Effector CD4-positive, alpha-beta T cell (primary cell): ENCODE data around the gene VAC14.
"Not testable (repeated sequence)": the region's sequence is repeated elsewhere in the genome, so short reads cannot be mapped to it uniquely, and the experiment has no call there.

ENCODE experiments used
- DNase-seq: peaks from one replicate; pipeline ENCODE4 v3.0.0-alpha.2; 2020

Gene VAC14

DNA sequence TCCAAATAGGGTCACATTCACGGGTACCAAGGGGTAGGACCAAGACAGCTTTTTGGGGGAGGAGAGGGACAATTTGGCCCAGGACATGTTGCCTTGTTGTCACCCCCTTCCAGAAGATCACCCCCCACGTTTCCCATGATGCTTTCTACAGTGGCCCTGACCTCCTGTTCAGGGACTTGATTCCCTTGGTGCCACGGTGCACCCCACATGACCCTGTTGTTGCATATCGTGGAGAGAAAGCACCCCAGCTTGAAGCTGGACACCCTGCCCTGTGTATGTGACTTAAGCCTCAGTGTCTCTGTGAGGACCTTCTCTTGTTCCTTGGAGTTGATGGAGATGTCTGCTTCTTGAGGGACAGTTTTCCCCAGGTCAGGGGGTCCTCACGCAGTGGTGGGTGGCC, 142.0 kb downstream of the VAC14 start:
- DNase-seq: no peak

DNA sequence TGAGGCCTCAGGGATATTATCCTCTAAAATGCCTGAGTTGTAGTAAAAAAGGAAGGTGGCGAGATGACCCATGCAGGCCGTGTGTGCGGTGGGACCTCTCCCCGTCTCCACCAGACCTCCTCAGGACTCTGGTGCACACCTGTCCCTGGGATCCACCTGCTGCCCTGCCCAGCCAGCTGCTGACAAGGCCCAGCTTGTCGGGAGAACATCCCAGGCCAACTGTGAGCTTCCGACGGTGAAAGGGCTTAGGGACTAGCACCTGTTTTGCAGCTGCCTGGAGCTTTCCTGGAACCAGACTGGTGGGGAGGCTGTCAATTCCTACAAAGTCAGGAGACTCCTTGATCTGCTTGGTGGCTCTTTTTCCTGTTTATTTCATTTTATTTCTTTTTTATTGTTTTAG, 143.0 kb downstream of the VAC14 start:
- no peak for DNase-seq

DNA sequence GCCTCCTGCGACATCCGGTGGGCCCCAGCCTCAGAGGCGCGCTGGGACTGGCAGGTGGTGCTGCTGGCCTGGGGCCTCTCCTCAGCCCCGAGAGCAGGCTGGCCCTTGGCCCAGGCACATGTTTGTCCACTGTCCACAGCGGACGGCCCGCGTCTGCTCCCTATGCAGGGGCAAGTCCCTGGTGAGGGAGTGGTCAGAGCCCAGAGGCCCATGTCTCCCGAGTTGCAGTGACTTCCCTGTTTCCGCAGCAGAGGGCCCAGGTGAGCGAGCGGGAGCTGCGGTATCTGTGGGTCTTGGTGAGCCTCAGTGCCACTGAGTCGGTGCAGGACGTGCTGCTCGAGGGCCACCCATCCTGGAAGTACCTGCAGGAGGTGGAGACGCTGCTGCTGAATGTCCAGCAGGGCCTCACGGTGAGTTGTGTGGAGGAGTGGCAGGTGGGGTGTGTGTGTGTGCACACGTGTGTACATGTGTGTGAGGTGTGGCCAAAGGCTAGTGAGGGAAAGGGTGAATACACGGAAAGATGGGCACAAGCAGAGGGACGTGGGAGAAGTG, 144.2 kb downstream of the VAC14 start:
- no peak for DNase-seq

DNA sequence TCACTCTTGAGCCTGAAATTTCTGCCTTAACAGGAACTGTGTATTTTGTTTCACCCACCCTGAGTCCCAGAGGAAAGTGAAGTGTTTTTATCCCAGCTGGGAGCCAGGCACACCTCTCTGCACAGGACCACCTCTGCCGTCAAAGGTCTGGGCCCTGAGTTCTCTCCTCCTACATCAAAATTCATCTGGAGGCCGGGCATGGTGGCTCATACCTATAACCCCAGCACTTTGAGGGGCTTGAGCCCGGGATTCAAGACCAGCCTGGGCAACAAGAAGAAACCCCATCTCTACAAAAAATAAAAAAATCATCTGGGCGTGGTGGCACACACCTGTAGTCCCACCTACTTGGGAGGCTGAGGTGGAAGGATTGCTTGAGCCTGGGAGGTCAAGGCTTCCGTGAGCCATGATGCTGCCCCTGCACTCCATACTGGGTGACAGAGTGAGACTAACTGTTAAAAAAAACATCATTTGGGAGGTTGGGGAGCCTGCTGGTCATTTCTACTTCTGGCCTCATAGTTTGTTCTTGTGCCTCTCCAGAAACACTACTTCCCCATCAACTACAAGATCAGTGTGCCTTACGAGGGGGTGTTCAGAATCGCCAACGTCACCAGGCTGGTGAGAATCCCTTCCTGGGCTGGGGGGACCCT, 144.8 kb downstream of the VAC14 start:
- DNase-seq: no peak

DNA sequence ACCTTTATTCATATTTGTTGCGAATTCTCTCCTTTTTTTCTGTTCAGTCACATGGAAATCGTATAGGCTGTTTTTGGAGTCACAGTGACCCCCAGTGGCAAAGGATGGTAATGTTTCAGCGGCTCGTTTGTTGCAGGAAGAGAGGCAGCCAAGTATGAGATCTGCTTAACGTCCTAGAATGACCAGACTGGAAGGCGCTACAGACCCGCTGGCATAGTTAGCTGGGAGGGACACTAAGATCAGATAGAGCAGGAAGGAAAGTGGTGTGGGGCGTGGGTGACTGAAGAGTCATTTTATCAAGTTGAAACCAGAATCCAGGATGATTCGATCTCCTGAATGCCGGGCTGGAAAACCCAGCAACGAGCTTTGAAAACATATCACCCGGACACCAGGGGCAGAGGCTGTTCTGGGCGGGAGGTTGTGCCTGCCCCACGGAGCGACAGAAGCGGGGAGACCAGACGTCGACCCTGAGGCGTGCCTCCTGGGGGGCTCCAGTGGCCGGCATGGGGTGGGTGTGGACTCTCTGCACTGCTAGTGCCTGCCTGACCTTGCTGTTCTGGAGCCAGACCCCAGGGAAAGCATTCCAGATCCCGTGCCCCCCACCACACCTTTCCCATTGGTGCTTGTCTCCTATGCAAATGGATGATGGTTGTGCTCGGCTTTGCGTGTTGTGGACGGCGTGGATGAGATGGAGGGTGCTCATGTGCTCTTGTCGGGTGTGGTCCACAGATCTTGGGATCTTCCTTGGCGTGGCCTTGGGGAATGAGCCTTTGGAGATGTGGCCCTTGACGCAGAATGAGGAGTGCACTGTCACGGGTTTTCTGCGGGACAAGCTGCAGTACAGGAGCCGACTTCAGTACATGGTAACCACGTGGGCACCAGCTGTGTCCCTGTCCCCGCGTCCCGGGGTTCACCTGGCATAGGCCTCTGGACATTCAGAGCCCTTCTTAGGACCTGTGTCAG, 146.9 kb downstream of the VAC14 start:
- peak; percentile 60 for DNase-seq

DNA sequence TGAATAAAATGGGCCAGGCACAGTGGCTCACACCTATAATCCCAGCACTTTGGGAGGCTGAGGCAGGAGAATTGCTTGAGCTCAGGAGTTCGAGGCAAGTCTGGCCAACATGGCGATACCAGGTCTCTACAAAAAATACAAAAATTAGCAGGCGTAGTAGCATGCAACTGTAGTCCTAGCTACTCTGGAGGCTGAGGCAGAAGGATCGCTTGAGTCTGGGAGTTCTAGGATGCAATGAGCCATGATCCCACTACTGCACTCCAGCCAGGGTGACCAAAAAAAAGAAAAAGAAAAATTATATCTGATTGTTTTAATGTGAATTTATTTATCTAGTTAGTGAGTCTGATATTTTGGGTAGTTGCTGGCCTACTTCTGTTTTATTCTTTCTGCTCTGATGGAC, 147.6 kb downstream of the VAC14 start:
- no peak for DNase-seq

DNA sequence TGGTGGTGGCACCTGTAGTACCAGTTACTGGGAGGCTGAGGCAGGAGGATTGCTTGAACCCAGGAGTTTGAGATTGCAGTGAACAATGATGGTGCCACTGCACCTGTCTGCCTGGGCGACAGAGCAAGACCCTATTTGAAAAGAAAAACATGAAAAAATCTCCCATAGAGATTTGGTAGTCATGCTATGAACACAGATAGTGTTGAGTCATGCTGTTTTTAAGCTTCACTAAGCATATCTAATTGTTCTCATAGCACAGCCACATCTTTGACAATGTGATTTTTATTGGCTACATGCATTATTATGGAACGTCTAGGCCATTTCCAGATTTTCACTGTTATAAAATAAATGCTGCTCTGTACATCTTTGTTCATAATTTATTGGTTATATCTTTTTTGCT, 148.6 kb downstream of the VAC14 start:
- no peak for DNase-seq

DNA sequence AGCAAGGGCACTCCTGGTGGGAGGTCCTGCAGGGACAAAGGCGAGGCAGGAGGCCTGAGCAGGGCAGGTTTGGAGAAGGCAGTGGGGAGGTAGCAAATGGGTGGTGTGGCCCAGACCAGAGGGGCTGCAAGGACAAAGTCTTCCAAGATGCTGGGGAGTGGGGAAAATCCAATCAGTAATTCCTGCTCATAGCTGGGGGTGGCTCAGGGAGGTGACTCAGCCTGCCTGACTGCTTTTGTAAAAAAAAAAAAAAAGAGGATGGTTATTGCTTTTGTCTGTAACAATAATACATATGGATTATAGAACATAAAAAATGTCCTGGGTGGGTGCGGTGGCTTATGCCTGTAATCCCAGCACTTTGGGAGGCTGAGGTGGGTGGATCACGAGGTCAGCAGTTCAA, 149.4 kb downstream of the VAC14 start:
- no peak for DNase-seq

DNA sequence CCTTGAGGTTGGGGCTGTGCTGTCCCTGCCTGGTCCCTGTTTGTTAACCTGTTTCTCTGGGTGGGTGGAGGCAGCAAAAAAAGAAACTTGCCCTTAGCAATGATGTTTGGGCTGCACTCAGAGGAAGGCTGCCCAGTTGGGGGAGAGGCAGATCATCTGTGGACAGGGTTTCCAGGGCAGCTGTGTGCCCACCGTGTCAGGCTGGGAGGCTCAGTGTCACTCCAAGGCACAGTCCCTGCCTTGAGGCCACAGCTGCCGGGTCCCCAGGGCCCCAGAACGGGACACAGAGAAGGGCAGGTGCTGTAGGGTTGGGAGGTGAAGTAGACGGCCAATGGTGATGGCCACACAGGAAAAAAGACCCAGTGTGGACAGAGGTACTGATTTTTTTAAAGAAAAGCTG, 150.7 kb downstream of the VAC14 start:
- DNase-seq: no peak

DNA sequence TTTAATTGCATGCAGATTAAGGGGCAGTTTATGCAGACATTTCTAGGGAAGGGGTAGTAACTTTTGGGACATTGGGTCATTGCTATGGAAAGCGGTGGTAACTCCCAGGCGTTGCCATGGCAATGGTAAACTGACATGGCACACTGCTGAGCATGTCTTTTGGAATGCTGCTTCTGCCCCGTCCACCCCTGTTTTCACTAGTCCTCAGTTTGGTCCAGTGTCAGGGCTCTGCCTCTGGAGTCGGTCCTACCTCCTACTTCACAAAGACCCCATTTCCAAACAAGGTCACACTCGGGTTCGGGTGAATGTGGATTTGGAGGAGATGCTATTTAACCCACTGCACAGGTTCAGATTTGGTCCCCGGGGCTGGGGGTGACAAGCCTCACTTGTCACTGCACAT, 151.7 kb downstream of the VAC14 start:
- DNase-seq: no peak

DNA sequence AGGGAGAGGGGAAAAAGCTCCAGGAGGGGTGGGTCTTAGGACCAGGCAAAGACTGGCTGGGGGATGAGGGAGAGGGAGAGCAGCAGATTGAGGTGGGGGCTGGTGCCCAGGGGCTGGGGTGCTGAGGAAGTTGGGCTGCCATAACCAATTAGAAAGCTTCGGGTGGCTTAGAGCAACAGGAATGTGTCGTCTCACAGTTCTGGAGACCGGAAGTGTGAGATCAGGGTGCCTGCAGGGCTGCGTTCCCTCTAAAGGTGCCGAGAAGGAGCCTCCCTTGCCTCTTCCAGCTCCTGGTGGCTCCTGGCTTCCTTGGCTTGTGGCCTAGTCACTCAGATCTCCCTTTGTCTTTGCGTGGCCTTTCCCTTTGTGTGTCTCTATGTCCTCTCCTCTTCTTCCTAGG, 152.4 kb downstream of the VAC14 start:
- DNase-seq: no peak

DNA sequence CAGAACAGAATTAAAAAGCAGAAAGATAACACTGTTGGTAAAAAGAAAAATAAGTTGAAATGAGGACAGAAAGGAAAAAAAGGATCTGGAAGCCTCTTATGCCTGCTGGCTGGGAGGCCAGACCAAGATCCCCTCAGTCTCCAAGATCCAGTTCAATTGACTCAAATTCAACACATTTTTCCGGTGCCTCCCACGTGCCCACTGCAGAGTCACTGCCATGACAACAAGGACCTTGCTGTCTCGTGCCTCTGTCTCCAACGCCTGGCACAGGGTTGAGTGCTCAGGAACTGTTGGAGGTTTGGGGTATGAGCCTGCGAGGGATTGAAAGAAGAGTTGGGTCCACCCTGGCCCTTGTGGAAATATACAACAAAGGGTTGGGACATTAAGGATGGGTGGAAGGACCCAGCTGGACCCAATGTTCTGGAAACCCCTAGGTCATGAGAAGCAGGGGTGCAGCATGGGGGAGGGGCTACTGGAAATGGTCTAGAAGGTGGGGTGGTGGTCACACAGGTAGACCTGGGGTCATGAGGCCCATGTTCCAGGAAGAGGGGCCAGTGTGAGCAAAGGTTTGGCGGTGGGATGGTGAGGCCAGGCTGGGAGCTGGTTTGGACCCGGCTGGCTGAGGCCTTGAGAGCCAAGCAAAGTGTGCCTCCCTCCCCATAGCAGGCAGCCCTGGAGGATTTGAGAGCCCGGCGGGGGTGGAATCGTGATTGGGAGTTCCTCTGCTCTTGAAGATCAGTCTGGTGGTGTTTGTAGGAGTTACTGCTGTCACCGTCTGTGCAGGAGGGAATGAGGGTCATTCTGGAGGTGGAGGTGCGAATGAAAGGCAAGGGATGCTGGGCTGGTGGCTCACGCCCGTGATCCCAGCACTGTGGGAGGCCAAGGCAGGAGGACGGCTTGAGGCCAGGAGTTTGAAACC, 153.3 kb downstream of the VAC14 start:
- no peak for DNase-seq

DNA sequence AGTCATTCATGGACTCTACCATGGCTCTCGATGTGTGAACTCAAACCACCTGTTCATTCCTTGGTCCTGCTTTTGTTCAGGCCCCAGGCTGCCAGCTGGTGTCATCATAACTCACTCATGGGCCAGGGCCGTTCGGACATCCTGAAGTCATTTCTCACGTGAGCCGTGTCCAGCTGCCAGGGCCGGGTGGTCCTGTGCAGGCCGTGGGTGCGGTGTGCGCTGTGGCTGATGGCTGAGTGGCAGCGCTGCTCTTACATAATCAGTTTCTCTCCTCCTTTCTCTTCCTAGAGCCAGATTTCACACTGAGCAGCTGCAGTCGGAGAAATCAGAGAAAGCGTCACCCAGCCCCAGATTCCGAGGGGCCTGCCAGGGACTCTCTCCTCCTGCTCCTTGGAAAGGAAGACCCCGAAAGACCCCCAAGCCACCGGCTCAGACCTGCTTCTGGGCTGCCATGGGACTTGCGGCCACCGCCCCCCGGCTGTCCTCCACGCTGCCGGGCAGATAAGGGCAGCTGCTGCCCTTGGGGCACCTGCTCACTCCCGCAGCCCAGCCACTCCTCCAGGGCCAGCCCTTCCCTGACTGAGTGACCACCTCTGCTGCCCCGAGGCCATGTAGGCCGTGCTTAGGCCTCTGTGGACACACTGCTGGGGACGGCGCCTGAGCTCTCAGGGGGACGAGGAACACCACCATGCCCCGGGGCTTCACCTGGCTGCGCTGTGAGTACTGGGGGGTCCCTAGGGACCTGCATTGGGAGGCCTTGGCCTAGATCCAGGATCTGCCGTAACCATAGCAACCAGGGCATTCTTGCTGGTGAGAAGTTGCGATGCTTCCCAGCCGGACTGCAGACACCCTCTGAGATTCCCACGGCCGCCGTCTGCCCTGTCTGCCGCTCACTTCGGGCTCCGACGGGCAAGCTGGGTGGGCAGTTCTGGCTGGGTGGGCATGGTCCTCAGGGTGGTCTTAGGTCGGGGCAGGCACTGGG, 154.4 kb downstream of the VAC14 start, which contains the start of gene IL34:
Gene IL34 (plus strand): TSS at position 300 of the 982 bp plus-strand sequence. CDS start 389 bp downstream, at position 689.
- no peak for DNase-seq

DNA sequence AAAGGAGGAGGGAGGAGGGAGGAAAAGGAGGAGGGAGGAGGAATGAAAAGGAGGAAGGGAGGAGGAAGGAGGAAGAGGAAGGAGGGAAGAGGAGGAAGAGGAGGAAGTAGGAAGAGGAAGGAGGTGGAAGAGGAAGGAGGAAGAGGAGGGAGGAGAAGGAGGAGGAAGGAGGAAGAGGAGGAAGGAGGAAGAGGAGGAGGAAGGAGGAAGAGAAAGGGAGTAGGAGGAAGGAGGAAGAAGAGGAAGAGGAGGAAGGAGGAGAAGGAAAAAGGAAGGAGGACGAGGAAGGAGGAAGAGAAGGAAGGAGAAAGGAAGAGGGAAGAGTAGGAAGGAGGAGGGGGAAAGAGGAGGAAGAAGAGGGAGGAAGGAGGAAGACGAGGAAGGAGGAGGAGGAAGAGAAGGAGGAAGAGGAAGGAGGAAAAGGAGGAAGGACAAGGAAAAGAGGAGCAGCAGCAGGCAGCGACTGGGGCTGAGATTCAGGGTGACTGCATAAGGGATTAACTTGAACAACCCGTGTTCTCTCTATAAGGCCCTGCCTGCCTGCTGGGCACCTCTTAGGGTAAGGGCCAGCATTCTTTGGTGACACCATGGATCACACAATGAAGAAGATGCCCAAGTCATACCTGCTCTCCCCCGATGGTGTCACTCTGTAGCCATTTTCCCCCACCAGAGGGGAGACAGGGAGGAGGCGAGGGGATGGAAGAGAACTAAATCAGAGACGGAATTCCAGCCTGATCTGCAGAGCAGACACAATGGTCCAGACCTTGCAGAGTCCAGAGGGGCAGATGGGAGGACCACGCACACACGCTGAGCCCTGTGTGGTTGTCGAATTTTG, 156.0 kb downstream of the VAC14 start:
- no peak for DNase-seq

DNA sequence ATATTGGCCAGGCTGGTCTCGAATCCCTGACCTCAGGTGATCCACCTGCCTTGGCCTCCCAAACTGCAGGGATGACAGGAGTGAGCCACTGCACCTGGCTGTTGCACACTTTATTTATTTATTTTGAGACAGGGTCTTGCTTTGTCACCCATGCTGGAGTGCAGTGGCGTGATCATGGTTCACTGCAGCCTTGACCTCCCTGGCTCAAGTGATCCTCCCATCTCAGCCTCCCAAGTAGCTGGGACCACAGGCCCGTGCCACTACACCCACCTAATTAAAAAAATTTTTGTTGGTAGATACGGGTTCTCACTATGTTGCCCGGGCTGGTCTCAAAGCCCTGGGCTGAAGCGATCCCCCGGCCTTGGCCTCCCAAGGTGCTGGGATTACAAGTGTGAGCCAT, 157.7 kb downstream of the VAC14 start:
- not testable (repeated sequence) for DNase-seq

DNA sequence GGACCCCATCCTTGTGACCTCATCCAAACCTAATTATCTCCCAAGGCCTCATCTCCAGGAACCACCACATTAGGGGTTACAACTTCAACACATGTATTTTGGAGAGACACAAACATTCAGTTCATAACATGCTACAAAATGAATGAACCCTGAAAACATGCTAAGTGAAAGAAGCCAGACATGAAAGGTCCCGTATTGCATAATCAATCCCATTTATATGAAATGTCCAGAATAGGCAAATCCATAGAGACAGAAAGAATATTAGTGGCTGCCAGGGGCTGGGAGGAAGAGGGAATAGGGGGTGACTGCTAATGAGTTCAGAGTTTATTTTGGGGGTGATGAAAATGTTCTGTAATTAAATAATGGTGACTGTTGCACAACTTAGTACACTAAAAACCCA, 158.3 kb downstream of the VAC14 start:
- no peak for DNase-seq

DNA sequence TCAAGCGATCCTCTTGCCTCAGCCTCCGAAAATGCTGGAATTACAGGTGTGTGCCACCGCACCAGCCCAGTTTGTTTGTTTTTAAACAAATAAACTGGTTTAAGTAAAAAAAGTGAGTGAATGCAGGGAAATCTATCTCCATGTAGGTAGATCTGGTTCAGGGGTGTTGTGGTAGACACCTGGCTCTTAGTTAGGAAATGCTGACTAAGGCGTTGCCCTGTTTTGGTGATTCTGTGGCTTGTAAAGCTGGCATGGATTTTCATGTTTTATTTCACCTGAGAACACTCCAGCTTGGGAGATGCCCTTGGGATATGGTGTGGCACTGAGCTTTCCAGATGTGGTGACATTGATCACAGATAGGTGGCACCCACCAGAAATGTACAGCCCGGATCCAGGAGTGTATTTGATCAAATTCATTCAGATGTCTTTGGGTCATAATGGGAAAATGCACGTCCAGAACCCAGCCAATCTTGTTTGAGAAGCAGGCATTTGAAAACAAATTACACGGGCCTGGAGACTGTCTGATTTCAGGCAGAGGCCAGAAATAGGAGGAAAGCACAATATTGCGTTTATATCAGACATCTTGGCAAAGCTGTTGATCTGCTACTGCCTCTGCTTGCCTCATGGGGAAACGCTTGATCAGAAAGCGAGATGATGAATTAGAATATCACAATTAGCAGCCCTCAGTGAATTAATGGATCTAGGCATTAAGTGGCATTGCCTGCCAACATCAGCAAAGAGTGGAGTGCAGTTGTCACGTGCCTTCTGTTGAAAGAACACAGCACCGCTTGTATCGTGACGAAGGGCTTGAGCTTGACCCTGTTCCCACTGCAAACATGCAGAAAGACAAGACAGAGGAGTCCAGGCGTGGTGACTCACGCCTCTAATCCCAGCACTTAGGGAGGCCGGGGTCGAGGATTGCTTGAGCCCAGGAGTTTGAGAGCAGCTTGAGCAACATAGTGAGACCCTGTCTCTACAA, 161.9 kb downstream of the VAC14 start:
- DNase-seq: no peak
